Limb (tissue), 2 donors: ENCODE measurements around the gene PDGFRB.

Experiments used
- DNase-seq, 2 donors: peaks; one replicate each; pipeline ENCODE4 v3.0.0-alpha.2; 2016; ENCODE audit errors: extremely low spot score in 2 of 2

The PDGFRB gene

GRCh38 chr5:150131461-150131860, 24.2 kb downstream of the PDGFRB start:
- DNase-seq = no peak

- no peak for DNase-seq
These were observed 25.1 kb downstream of the PDGFRB start for GRCh38 chr5:150130493-150130922.

DNA sequence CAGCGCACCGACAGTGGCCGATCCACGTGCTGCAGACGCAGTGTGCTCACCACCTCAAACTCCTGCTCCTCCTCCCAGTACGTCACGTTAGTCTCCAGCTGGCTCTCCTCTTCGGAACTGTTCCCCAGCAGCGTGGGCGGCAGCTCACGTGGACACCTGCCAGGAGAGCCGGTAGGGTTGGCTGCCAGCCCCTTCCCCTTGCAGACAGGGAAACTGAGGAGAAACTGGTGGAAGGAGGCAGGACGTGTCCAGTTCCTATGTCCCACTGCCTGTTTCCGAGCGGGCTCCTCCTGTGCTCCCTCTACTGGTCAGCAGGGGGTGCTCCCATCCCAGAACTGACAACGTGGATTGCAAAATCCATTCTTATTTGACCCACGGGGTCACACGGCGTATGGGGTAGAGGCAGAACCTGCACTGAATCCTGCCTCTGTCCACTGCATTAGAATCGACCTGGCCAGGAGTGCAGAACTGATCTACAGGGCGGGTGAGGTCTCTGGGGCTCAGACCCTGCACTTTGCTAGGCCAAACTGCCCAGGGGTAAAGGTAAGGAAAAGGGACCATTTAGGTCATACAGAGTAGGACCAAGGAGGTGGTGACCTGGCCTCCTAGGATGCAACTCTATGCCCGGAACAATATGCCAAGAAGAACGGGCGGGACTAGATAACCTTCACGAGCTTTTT, 25.7 kb downstream of the PDGFRB start:
- peak; percentile 50 to 78 for DNase-seq

GRCh38 chr5:150129454-150129812, 26.2 kb downstream of the PDGFRB start:
- DNase-seq = no peak

DNA sequence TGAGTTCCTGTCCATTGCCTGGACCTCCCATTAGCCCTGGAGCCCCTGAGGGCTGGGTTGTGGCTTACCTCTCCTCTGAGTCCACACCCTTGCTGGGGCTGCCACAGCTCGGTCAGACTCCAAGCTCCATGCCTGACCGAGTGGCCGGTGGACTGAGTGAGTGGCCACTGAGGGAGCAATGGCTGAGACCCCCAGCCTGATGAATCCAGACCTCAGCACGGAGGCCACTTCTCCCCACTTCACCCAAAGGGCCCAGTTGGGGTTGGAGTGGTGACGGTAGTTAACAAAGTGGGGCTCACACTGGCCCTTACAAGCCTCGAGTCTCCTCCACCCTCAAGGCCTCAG, 28.8 kb downstream of the PDGFRB start:
- no peak for DNase-seq

DNA sequence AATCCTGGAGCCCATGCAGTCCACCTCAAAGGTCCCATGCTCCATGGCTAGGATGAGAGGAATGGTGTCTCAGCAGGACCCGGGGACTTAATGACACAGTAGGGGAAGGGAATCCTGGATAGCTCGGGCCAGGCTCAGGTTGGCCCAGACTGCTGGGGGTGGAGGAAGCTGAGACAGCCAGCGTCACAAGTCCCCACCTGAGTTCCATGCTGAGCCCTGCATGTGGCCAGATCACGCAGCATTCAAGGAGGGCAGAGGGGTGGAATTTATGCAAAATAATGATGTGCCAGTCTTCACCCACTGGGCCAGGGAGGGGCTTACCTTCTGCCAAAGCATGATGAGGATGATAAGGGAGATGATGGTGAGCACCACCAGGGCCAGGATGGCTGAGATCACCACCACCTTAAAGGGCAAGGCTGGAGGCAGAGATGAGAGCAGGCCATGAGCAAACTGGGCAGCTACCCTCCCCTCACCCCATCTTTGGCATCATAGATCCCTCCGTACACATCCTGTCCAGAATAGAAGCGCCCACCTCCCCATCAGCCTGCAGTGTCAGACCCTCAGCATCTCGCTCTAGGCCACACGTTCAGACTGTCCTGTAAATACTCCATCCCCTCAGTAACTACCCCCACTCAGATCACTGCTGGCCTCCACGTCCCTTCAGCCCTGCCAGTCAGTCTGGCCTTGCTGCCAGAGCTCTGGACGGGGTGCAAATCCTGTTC, 29.3 kb downstream of the PDGFRB start:
- no peak for DNase-seq

GRCh38 chr5:150125334-150125733, 30.3 kb downstream of the PDGFRB start:
- no peak for DNase-seq

DNA sequence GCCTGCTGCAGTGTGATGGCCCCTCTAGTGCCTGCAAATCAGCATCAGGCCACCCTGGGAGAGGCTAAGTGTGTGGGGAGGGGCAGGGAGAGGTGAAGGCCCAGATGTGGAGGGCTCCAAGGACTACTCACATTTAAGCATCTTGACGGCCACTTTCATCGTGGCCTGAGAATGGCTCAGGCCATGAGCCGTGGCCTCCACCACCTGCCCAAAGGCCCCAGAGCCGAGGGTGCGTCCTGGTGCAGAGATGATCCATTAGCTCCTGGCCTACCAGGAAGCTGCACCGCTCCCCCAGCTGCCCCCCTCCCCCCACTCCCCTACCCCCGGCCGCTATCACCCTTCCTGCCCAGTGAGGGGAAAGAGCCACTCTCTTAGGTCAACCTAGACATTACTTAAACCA, 31.0 kb downstream of the PDGFRB start:
- DNase-seq = no peak

GRCh38 chr5:150124111-150124557, 31.5 kb downstream of the PDGFRB start:
- no peak for DNase-seq

GRCh38 chr5:150123542-150123941, 32.1 kb downstream of the PDGFRB start:
- no peak for DNase-seq

- DNase-seq = no peak
These were observed 32.8 kb downstream of the PDGFRB start for GRCh38 chr5:150122536-150123481.

- DNase-seq = no peak
These were observed 33.5 kb downstream of the PDGFRB start for GRCh38 chr5:150122158-150122510.

GRCh38 chr5:150121448-150122157, 34.0 kb downstream of the PDGFRB start:
- no peak for DNase-seq

DNA sequence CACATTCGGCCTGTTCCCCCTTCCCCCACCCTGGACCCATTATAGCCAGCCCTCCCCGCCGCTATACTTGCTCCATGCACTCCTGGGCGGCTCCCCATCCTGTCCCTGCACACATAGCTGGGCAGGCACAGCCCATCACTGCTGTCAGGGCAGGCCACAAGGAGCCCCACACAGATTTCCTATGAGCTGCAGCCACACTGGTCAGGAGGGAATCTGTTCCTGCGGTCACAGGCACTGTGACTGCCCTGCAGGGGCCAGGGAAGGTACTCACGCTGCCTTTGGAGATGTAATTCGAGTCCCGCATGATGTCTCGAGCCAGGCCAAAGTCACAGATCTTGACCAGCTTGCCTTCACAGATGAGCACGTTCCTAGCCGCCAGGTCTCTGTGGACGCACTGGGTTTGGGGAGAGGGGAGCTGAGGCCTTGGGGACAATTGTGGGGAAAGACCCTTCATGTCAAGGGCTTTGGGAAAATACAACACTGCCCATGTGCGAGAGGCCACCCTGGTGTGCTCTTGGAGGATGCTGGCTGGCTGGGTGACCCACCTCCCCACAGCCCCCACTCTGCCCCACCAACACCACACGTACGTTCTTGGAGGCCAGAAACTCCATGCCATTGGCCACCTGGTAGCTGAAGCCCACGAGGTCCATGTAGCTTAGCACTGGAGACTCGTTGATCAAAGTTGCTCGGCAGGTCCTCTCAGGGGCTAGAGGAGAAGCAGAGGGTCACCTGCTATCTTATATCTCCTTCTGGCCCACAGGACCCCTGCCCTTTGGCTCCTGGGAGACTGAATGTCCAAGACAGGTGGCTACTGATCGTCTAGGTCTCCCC, 34.8 kb downstream of the PDGFRB start:
- DNase-seq = no peak

- DNase-seq = peak in 1 of 2 donors; percentile 23
These were observed 35.6 kb downstream of the PDGFRB start for GRCh38 chr5:150120062-150120441.

DNA sequence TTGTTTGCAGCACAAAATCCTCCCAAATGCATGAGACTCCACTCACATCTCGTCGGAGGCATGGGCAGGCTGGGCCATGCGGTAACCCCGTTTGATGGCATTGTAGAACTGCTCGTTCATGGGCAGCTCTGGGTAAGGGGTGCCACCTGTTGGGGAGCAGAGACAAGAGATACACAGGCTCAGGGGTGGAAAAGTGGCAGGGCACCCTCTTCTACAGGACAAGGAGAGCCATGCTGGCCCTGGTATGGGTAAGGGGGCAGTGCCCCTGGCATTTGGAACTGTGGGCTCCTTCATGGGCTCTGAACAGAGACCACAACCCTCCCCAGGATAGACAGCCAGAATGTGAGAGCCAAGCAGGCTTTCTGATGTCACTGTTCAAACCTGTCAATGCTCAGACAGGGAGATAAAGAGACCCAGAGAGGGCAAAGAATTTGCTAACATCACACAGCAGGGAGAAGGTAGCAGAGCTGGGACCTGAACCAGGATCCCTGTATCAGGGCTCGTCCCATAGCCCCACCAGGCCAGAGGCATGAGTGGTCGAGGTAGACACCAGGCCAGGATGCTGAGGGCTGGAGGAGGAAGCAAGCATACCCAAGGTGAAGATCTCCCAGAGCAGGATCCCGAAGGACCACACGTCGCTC, 36.1 kb downstream of the PDGFRB start:
- DNase-seq = peak in 1 of 2 donors; percentile 19

- DNase-seq = peak in 1 of 2 donors; percentile 21
These were observed 37.0 kb downstream of the PDGFRB start for GRCh38 chr5:150118561-150119229.

- peak in 1 of 2 donors; percentile 14 for DNase-seq
These were observed 37.6 kb downstream of the PDGFRB start for GRCh38 chr5:150117945-150118560.
